ENCODE measurements around the gene MDFIC. TPM values are rescaled to one million over a fixed set of nuclear protein-coding genes. Genes with fewer than 3 reads are reported as not detected.
A peak's percentile ranks its signal among the peaks of the same experiment; 100 is the strongest.

MDFIC gene
- total and polyA plus RNA-seq, 12 donors = 11.4 to 172 (median 53.4) TPM

DNA sequence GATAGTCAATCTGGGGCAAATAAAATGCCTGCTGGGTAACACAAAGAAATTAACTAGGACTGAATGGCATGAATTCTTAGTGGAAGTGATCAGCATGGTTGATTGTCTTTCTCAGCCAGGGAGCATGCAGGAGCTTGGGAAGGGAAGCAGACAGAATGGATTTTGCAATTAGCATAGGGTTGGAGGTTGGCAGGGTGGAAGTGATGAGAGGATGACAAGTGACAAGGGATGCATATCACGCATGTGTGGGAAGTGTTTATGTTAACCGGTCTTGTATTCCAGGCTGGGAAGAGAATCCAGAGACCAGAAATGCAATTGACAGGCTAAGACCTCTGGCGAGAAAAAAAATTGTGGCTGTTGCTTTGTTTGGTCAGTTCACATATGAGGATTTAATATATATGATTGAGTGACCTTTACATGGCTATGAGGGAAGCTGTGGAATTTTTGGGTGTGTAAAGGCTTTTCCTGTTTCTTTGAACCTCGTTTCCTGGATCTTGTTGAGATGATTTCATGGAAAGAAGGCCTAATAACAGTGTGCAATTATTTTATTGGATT, 8.3 kb downstream of the MDFIC start:
- Histone ChIP-seq H3K27me3 (no peaks in the 10 kb centered on the region), H3K27ac (no peak overlapping the region), H3K9me3 (replicated peaks in 1 of 3) (no peaks in the 10 kb centered on the region), H3K36me3 (replicated peaks in 1 of 2) (no peaks in the 10 kb centered on the region), H3K4me3 (no peak overlapping the region), H3K4me1 (replicated peaks in 1 of 2) (peaks cover 16 to 48% of the 10 kb centered on the region in 2 donors)
- DNase-seq = no peak
- 67 to 83% (median 75%) methylated on average over 4 of the region's 4 CpGs for WGBS, 4 donors
- TF ChIP-seq POLR2A (IDR thresholded peaks at IDR 0.05) = no peak
- TF ChIP-seq, protein P1, sequence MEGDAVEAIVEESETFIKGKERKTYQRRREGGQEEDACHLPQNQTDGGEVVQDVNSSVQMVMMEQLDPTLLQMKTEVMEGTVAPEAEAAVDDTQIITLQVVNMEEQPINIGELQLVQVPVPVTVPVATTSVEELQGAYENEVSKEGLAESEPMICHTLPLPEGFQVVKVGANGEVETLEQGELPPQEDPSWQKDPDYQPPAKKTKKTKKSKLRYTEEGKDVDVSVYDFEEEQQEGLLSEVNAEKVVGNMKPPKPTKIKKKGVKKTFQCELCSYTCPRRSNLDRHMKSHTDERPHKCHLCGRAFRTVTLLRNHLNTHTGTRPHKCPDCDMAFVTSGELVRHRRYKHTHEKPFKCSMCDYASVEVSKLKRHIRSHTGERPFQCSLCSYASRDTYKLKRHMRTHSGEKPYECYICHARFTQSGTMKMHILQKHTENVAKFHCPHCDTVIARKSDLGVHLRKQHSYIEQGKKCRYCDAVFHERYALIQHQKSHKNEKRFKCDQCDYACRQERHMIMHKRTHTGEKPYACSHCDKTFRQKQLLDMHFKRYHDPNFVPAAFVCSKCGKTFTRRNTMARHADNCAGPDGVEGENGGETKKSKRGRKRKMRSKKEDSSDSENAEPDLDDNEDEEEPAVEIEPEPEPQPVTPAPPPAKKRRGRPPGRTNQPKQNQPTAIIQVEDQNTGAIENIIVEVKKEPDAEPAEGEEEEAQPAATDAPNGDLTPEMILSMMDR (IDR thresholded peaks at IDR 0.05) = no peak
- intact Hi-C loops (cut with DNase I) = no loop called here

DNA sequence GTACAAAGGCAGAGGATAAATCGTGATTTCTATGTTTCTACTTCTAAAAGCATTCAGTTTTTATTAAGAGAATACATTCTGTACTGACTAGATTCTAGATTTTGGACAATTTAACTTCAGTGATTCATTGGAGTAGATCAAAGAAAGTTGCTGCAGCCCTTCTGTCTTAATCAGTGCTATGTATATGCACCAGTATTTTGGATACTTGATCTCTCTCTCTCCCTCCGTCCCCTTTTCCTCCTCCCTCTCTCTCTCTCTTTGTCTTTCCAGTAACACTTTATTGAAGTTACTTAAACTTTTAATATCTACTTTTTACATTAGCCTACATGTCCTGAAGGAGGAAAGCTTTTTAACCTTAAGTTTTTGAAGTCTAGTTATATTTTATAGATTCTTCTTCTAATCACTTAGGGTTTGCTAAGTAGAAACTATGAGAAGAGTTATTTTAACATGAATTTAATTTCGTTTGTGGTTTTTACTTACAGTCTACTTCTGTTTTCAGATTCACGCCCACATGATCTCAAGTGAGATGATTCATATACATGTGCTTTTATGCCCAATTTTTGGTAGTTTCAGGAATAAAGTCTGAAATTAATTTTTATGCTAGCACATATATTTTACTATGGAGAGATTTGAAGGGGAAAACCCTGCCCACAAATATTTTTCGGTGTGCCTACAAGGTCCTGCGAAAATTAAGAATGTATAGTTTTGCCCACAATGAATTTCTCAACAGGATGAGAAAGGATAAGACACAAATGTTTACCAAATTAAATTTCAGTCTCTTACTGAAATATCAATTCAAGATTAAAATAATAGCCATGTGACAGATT, 9.1 kb downstream of the MDFIC start:
- Histone ChIP-seq H3K27me3 (no peaks in the 10 kb centered on the region), H3K36me3 (replicated peaks in 1 of 2) (no peaks in the 10 kb centered on the region), H3K9me3 (replicated peaks in 1 of 3) (no peaks in the 10 kb centered on the region), H3K4me1 (replicated peaks in 1 of 2) (peaks cover 16 to 48% of the 10 kb centered on the region in 2 donors), H3K4me3 (no peak overlapping the region), H3K27ac (peak overlapping the region in 2 of 5 donors; percentile 23 to 31)
- intact Hi-C loops (cut with DNase I) = no loop called here
- TF ChIP-seq, protein P1 (IDR thresholded peaks at IDR 0.05) = no peak
- no peak for TF ChIP-seq POLR2A (IDR thresholded peaks at IDR 0.05)
- DNase-seq = no peak
- WGBS, 4 donors = 63 to 69% (median 64%) methylated on average over 6 of the region's 6 CpGs

DNA sequence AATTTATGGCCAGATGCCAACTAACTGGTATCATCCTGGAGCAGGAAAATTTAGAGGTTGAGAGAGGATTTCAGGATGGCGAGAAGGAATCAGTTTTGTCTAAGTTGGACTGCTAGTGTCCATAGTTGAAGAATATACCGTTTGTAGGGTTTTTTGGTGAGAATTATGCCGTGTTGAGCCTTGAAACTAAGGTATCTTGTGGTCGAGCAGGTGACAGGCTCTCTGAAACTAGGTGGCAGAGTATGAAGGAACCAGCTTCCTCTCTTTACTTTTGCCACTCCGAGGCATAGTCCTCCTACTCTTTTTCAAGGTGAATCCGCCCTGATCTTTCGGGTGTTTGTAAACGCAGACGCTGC, 9.7 kb downstream of the MDFIC start:
- Histone ChIP-seq H3K36me3 (replicated peaks in 1 of 2) (no peaks in the 10 kb centered on the region), H3K4me1 (replicated peaks in 1 of 2) (peaks cover 16 to 54% of the 10 kb centered on the region in 2 donors), H3K27me3 (no peaks in the 10 kb centered on the region), H3K9me3 (replicated peaks in 1 of 3) (no peaks in the 10 kb centered on the region), H3K27ac (peak overlapping the region in 2 of 5 donors; percentile 23 to 31), H3K4me3 (no peak overlapping the region)
- TF ChIP-seq, protein P1 (IDR thresholded peaks at IDR 0.05) = no peak
- no peak for TF ChIP-seq POLR2A (IDR thresholded peaks at IDR 0.05)
- DNase-seq = no peak
- WGBS, 4 donors = 83 to 90% (median 87%) methylated on average over 9 of the region's 9 CpGs
- intact Hi-C loops (cut with DNase I) = no loop called here

DNA sequence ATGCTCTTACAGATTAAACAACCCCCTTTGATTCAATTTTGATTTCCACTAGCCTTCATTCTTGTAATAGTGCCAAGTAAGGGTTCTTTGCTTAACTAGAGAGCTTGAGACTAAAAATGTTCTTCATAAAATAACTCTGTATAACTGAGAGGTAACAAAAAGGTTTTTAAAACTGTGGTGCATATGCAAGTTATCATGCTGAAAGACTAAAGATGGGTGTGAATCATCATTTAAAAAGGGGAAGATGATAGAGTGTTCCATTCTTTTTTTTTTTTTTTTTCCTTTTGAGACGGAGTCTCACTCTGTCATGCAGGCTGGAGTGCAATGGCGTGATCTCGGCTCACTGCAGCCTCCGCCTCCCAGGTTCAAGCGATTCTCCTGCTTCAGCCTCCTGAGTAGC, 11.1 kb downstream of the MDFIC start:
- TF ChIP-seq POLR2A (IDR thresholded peaks at IDR 0.05) = no peak
- TF ChIP-seq, protein P1 (IDR thresholded peaks at IDR 0.05) = no peak
- DNase-seq = no peak
- 79 to 85% (median 81%) methylated on average over 4 to 5 of the region's 5 CpGs for WGBS, 4 donors
- Histone ChIP-seq H3K36me3 (replicated peaks in 1 of 2) (no peaks in the 10 kb centered on the region), H3K4me1 (replicated peaks in 1 of 2) (peaks cover 16 to 59% of the 10 kb centered on the region in 2 donors), H3K4me3 (no peak overlapping the region), H3K9me3 (replicated peaks in 1 of 3) (no peaks in the 10 kb centered on the region), H3K27me3 (no peaks in the 10 kb centered on the region), H3K27ac (peak overlapping the region in 2 of 5 donors; percentile 31 to 70)
- intact Hi-C loops (cut with DNase I) = no loop called here
